Fibroblast of lung (primary cell): Measurements from ENCODE around the gene ZC3H13. TPM values are rescaled to one million over a fixed set of nuclear protein-coding genes. Genes with fewer than 3 reads are reported as not detected.

Source experiments
- DNase-seq, 2 donors: peaks; one replicate each; pipeline versions ENCODE4 v3.0.0 to v3.0.0-alpha.2; 2010; ENCODE audit warnings: low read depth in 2 of 2
- H2AFZ ChIP-seq: 2 replicates; pipeline ENCODE4 v1.5.1; 2012; ENCODE audit warnings: low read length, control low read depth, inconsistent platforms
- H3K27ac ChIP-seq: 2 replicates; pipeline ENCODE4 v1.5.1; 2011; ENCODE audit warnings: low read length, control low read depth; ENCODE audit not compliant: insufficient read depth
- H3K27me3 ChIP-seq: 2 replicates; pipeline ENCODE4 v1.5.1; 2011; ENCODE audit warnings: mild to moderate bottlenecking, low read length; ENCODE audit not compliant: control insufficient read depth, insufficient read depth
- H3K36me3 ChIP-seq: 2 replicates; pipeline ENCODE4 v1.5.1; 2011; ENCODE audit warnings: low read length; ENCODE audit not compliant: control insufficient read depth, insufficient read depth
- H3K4me1 ChIP-seq: 2 replicates; pipeline ENCODE4 v1.5.1; 2011; ENCODE audit warnings: low read length; ENCODE audit not compliant: control insufficient read depth, insufficient read depth; ENCODE audit errors: extremely low read depth
- H3K4me2 ChIP-seq: 2 replicates; pipeline ENCODE4 v1.5.1; 2011; ENCODE audit warnings: low read length, control low read depth; ENCODE audit not compliant: insufficient read depth; ENCODE audit errors: extremely low read depth
- H3K4me3 ChIP-seq, 4 experiments: fragments of 200-600 bp in 1 of 4; sonication (generic) in 1 of 4; replicated peaks in 1 of 4; 2 replicates each; pipeline ENCODE4 v1.5.1; 2011 to 2016; ENCODE audit warnings: low read length in 4 of 4, low read depth in 3 of 4, mild to moderate bottlenecking in 3 of 4, control low read depth in 2 of 4, inconsistent platforms in 1 of 4, mixed read lengths in 1 of 4; ENCODE audit not compliant: insufficient read depth in 1 of 4; ENCODE audit errors: control extremely low read depth in 1 of 4
- H3K79me2 ChIP-seq: 2 replicates; pipeline ENCODE4 v1.5.1; 2012; ENCODE audit warnings: mild to moderate bottlenecking, low read length, inconsistent platforms; ENCODE audit not compliant: control insufficient read depth, insufficient read depth
- H3K9ac ChIP-seq: 2 replicates; pipeline ENCODE4 v1.5.1; 2011; ENCODE audit warnings: mild to moderate bottlenecking, low read length, control low read depth; ENCODE audit not compliant: insufficient read depth
- H3K9me3 ChIP-seq: 2 replicates; pipeline ENCODE4 v1.5.1; 2012; ENCODE audit warnings: low read depth, low read length; ENCODE audit not compliant: control insufficient read depth, insufficient read depth
- H4K20me1 ChIP-seq: 2 replicates; pipeline ENCODE4 v1.5.1; 2011; ENCODE audit warnings: low read length; ENCODE audit not compliant: control insufficient read depth, insufficient read depth; ENCODE audit errors: extremely low read depth
- EZH2 ChIP-seq: IDR thresholded peaks from 2 replicates; pipeline ENCODE4 v1.5.1; 2012; ENCODE audit warnings: low read length, control low read depth, mild to moderate bottlenecking; ENCODE audit errors: missing control alignments
- polyA plus RNA-seq, 2 donors: library from polyadenylated mRNA; depleted of rRNA in 1 of 2; stranded (reverse) in 1 of 2; unstranded in 1 of 2; fragments of >200 nt; gene quantifications; 2 replicates each; pipeline ENCODE4 v1.2.1, GENCODE V29; 2011 to 2012; ENCODE audit warnings: missing spikeins in 1 of 2
- total RNA-seq: library from RNA; depleted of rRNA; stranded (reverse); fragments of >200 nt; gene quantifications from 2 replicates; pipeline ENCODE4 v1.2.1, GENCODE V29; 2014
- TF ChIP-seq, protein P1 (sequence below), 2 donors: IDR thresholded peaks in 1 of 2; conservative IDR thresholded peaks in 1 of 2; 1 replicate in 1 of 2; 2 replicates in 1 of 2; pipeline ENCODE4 v1.5.1; 2011 to 2012; ENCODE audit warnings: low read length in 2 of 2, control low read depth in 1 of 2, inconsistent platforms in 1 of 2, low read depth in 1 of 2, mild to moderate bottlenecking in 1 of 2

Gene ZC3H13
- total and polyA plus RNA-seq, 2 donors (not counting 1 experiment from before 2014, with no cell fraction given): 4.5 to 21.8 TPM

- no peaks in the 10 kb centered on the region for H4K20me1 ChIP-seq
- no peak overlapping the region for H3K27ac ChIP-seq
- no peak overlapping the region for H3K9ac ChIP-seq
- H3K36me3 ChIP-seq: peaks cover 4% of the 10 kb centered on the region
- H3K27me3 ChIP-seq: no peaks in the 10 kb centered on the region
- no peak overlapping the region for H3K4me3 ChIP-seq
- DNase-seq: no peak
- no peak overlapping the region for H3K4me2 ChIP-seq
- H3K4me1 ChIP-seq: no peaks in the 10 kb centered on the region
- TF ChIP-seq, protein P1, sequence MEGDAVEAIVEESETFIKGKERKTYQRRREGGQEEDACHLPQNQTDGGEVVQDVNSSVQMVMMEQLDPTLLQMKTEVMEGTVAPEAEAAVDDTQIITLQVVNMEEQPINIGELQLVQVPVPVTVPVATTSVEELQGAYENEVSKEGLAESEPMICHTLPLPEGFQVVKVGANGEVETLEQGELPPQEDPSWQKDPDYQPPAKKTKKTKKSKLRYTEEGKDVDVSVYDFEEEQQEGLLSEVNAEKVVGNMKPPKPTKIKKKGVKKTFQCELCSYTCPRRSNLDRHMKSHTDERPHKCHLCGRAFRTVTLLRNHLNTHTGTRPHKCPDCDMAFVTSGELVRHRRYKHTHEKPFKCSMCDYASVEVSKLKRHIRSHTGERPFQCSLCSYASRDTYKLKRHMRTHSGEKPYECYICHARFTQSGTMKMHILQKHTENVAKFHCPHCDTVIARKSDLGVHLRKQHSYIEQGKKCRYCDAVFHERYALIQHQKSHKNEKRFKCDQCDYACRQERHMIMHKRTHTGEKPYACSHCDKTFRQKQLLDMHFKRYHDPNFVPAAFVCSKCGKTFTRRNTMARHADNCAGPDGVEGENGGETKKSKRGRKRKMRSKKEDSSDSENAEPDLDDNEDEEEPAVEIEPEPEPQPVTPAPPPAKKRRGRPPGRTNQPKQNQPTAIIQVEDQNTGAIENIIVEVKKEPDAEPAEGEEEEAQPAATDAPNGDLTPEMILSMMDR (conservative IDR thresholded peaks at IDR 0.05 in 1 of 2, IDR thresholded peaks at IDR 0.05 in 1 of 2; ENCODE audit: low read depth in 1 of 2, low read length in 2 of 2): no peak
- TF ChIP-seq EZH2: no peak
- H3K79me2 ChIP-seq: no peaks in the 10 kb centered on the region
- H3K9me3 ChIP-seq: no peaks in the 10 kb centered on the region
- no peak overlapping the region for H2AFZ ChIP-seq
Observed at GRCh38 chr13:45975337-45975736, 77.2 kb downstream of the ZC3H13 start.

- Histone ChIP-seq H3K9me3 (no peaks in the 10 kb centered on the region), H3K36me3 (peaks cover 5% of the 10 kb centered on the region), H3K4me3 (no peak overlapping the region), H3K27me3 (no peaks in the 10 kb centered on the region), H3K79me2 (no peaks in the 10 kb centered on the region), H3K4me2 (no peak overlapping the region), H3K4me1 (no peaks in the 10 kb centered on the region), H3K9ac (no peak overlapping the region), H2AFZ (no peak overlapping the region), H4K20me1 (no peaks in the 10 kb centered on the region), H3K27ac (no peak overlapping the region)
- TF ChIP-seq EZH2: no peak
- TF ChIP-seq, protein P1 (conservative IDR thresholded peaks at IDR 0.05 in 1 of 2, IDR thresholded peaks at IDR 0.05 in 1 of 2; ENCODE audit: low read depth in 1 of 2, low read length in 2 of 2): no peak
- DNase-seq: no peak
Observed at GRCh38 chr13:45974500-45974899, 78.0 kb downstream of the ZC3H13 start.

- no peak overlapping the region for H3K4me2 ChIP-seq
- H3K27me3 ChIP-seq: no peaks in the 10 kb centered on the region
- H3K9ac ChIP-seq: no peak overlapping the region
- no peaks in the 10 kb centered on the region for H3K79me2 ChIP-seq
- H2AFZ ChIP-seq: no peak overlapping the region
- peaks cover 8% of the 10 kb centered on the region for H3K36me3 ChIP-seq
- no peaks in the 10 kb centered on the region for H4K20me1 ChIP-seq
- DNase-seq: no peak
- no peak overlapping the region for H3K27ac ChIP-seq
- H3K9me3 ChIP-seq: no peaks in the 10 kb centered on the region
- no peak overlapping the region for H3K4me3 ChIP-seq
- TF ChIP-seq, protein P1 (conservative IDR thresholded peaks at IDR 0.05 in 1 of 2, IDR thresholded peaks at IDR 0.05 in 1 of 2; ENCODE audit: low read depth in 1 of 2, low read length in 2 of 2): no peak
- TF ChIP-seq EZH2: no peak
- H3K4me1 ChIP-seq: no peaks in the 10 kb centered on the region
Observed at GRCh38 chr13:45967589-45967988, 85.0 kb downstream of the ZC3H13 start.
